Astrocyte of the spinal cord (primary cell): Measurements from ENCODE around the gene LMCD1.
A peak's percentile ranks its signal among the peaks of the same experiment; 100 is the strongest.

ENCODE experiments used
- DNase-seq: peaks from one replicate; pipeline ENCODE4 v3.0.0; 2011; ENCODE audit warnings: low read depth, low spot score
- H3K4me3 ChIP-seq: 2 replicates; pipeline ENCODE4 v1.5.1; 2011; ENCODE audit warnings: low read depth, mild to moderate bottlenecking, low read length, moderate library complexity
- CTCF ChIP-seq: IDR thresholded peaks from 2 replicates; pipeline ENCODE4 v1.5.1; 2012; ENCODE audit warnings: low read depth, mild to moderate bottlenecking, low read length, inconsistent platforms
- in situ Hi-C: cut with HindIII; loops from 2 replicates; pipeline ENCODE4 v1.10.0; 2017; ENCODE audit warnings: low sequenced_read_pairs

The LMCD1 gene

GRCh38 chr3:8622873-8623691 is 121.5 kb downstream of the LMCD1 start:
- no peak overlapping the region for H3K4me3 ChIP-seq
- in situ Hi-C loops = no loop called here
- DNase-seq = peak; percentile 70
- TF ChIP-seq CTCF = peak; percentile 93

- TF ChIP-seq CTCF = no peak
- H3K4me3 ChIP-seq = no peak overlapping the region
- in situ Hi-C loops = no loop called here
- no peak for DNase-seq
These were observed 122.1 kb downstream of the LMCD1 start for GRCh38 chr3:8623741-8624140.
